Neutrophil (primary cell): ENCODE measurements around the gene GALNT18.
"Not testable (repeated sequence)": the region's sequence is repeated elsewhere in the genome, so short reads cannot be mapped to it uniquely, and the experiment has no call there.

ENCODE experiments used
- H3K27ac ChIP-seq: fragments of 200-600 bp; sonication (generic); 2 replicates; pipeline ENCODE4 v1.5.1; 2016; ENCODE audit warnings: mild to moderate bottlenecking, moderate library complexity
- H3K27me3 ChIP-seq: fragments of 200-600 bp; sonication (generic); 2 replicates; pipeline ENCODE4 v1.6.0; 2016; ENCODE audit warnings: mild to moderate bottlenecking
- H3K36me3 ChIP-seq: fragments of 200-600 bp; sonication (generic); 2 replicates; pipeline ENCODE4 v1.5.1; 2017
- H3K4me1 ChIP-seq, 2 experiments: fragments of 200-600 bp in 1 of 2; sonication (generic) in 1 of 2; 1 replicate in 1 of 2; 2 replicates in 1 of 2; pipeline versions ENCODE4 v1.5.1 to v1.6.1; 2013 to 2016; ENCODE audit warnings: low read depth in 1 of 2, low read length in 1 of 2, mild to moderate bottlenecking in 1 of 2, moderate library complexity in 1 of 2; ENCODE audit not compliant: control insufficient read depth in 1 of 2, insufficient read depth in 1 of 2
- H3K4me3 ChIP-seq, 2 experiments: fragments of 200-600 bp in 1 of 2; sonication (generic) in 1 of 2; 1 replicate in 1 of 2; 2 replicates in 1 of 2; pipeline ENCODE4 v1.5.1; 2013 to 2016; ENCODE audit warnings: low read depth in 1 of 2, low read length in 1 of 2, mild to moderate bottlenecking in 1 of 2, moderate library complexity in 1 of 2
- H3K9me3 ChIP-seq: fragments of 200-600 bp; sonication (generic); 2 replicates; pipeline ENCODE4 v1.5.1; 2016
- TF ChIP-seq, protein P1 (sequence below): fragments of 200-600 bp; sonication (generic); IDR thresholded peaks from 2 replicates; pipeline ENCODE4 v1.5.1; 2016; ENCODE audit warnings: antibody characterized with exemption

The GALNT18 gene

DNA sequence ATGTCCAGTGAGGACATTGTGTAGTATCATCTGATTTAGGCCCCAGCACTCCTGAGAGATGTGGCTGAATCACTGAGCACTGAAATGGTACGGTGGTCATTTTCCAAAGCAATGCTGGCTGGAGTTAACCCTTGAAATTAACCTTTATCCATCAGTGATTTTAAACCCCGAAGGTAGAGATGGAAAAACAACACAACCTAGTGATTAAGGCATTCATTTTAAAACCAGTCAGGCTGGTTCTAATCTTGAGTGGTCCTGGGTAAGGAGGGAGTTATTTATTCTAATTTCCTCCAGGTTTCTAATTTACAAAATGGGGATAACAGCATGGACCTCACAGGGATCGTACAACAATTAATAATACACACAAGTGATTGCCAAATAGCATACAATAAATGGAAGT, 262.2 kb downstream of the GALNT18 start:
- Histone ChIP-seq H3K36me3 (no peaks in the 10 kb centered on the region), H3K9me3 (no peaks in the 10 kb centered on the region), H3K27ac (no peak overlapping the region), H3K27me3 (peaks cover 30% of the 10 kb centered on the region), H3K4me1 (no peaks in the 10 kb centered on the region), H3K4me3 (no peak overlapping the region)
- TF ChIP-seq, protein P1, sequence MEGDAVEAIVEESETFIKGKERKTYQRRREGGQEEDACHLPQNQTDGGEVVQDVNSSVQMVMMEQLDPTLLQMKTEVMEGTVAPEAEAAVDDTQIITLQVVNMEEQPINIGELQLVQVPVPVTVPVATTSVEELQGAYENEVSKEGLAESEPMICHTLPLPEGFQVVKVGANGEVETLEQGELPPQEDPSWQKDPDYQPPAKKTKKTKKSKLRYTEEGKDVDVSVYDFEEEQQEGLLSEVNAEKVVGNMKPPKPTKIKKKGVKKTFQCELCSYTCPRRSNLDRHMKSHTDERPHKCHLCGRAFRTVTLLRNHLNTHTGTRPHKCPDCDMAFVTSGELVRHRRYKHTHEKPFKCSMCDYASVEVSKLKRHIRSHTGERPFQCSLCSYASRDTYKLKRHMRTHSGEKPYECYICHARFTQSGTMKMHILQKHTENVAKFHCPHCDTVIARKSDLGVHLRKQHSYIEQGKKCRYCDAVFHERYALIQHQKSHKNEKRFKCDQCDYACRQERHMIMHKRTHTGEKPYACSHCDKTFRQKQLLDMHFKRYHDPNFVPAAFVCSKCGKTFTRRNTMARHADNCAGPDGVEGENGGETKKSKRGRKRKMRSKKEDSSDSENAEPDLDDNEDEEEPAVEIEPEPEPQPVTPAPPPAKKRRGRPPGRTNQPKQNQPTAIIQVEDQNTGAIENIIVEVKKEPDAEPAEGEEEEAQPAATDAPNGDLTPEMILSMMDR = no peak

DNA sequence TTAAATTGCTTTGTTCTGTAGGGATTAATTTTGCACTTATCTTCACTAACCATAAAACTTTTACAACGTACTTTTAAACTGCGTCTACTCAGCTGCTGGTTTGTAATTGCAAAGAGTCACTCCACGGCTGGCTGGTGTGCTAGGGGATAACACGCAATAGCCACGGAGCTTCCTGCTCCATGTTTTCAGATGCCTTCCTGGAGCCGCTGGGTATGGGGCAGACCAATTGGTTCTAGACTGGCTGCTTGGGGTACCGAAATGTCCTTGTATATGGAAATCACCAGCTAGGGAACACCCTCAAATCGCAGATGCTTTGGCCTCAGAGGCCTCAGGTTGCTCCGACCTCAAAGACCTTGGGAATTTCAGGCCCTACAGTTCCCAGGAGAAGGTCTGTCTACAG, 265.0 kb downstream of the GALNT18 start:
- H3K36me3 ChIP-seq = no peaks in the 10 kb centered on the region
- H3K9me3 ChIP-seq = no peaks in the 10 kb centered on the region
- H3K27me3 ChIP-seq = peaks cover 17% of the 10 kb centered on the region
- TF ChIP-seq, protein P1 = no peak
- H3K4me1 ChIP-seq = no peaks in the 10 kb centered on the region
- H3K27ac ChIP-seq = no peak overlapping the region
- H3K4me3 ChIP-seq = no peak overlapping the region

DNA sequence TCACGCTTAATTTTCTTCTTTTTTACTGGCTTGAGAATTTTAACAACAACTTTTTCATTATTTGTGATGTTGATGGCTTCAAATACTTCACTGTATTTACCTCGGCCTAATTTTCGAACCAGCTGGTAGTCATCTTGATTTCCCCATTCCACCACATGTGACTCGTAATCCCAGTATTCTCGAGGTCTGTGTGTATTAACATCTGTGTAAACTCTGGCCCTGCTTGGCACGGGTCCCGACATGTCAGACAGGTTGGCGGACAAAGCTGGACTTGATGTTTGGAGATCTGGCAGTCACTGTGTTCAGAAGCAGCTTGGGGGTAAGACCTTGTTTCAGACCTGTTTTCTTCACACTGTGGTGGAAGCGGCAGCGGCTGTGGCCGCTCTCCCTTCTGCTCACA, 268.9 kb downstream of the GALNT18 start, which contains the start of gene CSNK2A3:
CSNK2A3 (minus strand) TSS at position 373 of the 400 bp plus-strand sequence; CDS start at position 242, 131 bp downstream.
- not testable (repeated sequence) for H3K27ac ChIP-seq, H3K4me3 ChIP-seq, H3K9me3 ChIP-seq, H3K36me3 ChIP-seq, H3K4me1 ChIP-seq
- peaks cover 12% of the 10 kb centered on the region for H3K27me3 ChIP-seq

DNA sequence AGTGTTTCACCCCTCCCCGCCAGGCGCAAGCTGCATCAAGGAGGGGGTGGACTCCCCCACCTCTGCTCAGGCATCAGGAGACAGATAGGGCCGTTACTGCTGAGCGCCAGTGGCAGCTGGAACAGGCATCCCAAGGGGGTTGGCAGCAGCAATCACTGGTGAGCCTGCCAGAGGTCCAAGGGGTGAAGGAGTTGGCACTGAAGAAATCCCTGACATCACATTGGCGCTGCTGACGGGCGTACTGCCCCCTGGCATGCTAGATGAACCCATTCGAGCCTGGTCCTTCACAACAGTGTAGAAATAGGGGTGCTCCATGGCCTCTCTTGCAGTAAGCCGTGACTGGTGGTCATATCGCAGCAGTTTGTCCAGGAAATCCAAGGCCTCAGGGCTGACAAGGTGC, 270.0 kb downstream of the GALNT18 start:
- not testable (repeated sequence) for H3K9me3 ChIP-seq, H3K36me3 ChIP-seq, H3K4me3 ChIP-seq

DNA sequence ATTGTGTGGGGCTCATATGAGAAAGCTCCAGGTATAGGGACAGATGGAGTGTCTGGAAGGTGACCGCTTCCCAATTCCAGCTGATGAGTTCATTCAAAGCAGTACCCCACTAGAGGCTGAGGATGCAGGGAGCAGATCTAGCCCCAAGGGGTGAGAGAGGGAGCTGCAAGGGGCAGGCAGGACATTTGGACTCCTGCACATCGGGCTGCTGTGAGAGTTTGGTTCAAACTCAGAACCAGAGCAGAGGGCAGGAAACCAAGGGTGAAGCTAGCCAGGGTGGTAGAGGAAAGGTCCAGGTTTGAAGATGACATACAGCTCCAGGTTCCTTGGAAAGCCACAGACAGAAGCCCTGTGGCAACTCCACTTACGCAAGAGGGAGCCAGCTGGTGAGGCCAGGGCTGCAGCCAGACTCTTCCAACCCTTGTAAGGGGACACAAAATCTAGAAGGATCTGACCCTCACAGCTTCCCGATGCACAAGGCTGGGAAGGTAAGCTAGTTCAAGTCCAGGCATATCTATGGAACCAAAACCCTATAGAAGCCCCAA, 270.7 kb downstream of the GALNT18 start:
- H3K4me1 ChIP-seq = no peaks in the 10 kb centered on the region
- no peak overlapping the region for H3K4me3 ChIP-seq
- H3K27me3 ChIP-seq = peaks cover 14% of the 10 kb centered on the region
- no peaks in the 10 kb centered on the region for H3K9me3 ChIP-seq
- TF ChIP-seq, protein P1 = no peak
- no peak overlapping the region for H3K27ac ChIP-seq
- no peaks in the 10 kb centered on the region for H3K36me3 ChIP-seq

More for the DNA sequence above, 270.0 kb downstream of the GALNT18 start:
- not testable (repeated sequence) for H3K4me1 ChIP-seq, H3K27ac ChIP-seq
- peaks cover 13% of the 10 kb centered on the region for H3K27me3 ChIP-seq

DNA sequence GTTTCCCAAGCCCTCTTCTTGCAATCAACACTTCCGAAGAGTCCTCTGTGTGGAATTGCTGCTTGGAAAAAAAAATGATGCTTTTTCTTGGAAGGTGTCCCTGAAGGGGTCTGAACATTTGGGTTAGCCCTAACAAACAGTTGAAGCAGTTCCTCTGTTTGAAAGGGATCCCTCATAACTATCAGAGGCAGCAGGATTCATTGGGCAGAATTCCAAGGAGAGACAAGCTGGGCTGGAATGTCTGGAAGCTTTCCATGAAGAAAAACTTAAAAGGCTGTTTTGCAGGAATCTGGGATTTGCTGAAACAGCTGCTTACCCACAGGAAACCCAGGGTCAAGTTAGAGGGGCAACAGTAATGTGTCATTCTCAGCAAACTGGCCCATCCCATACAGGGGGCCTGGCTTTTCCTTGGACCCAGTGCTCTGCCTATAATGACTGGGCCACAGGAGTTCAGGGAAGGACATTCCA, 271.9 kb downstream of the GALNT18 start:
- Histone ChIP-seq H3K4me3 (no peak overlapping the region), H3K9me3 (no peaks in the 10 kb centered on the region), H3K27ac (no peak overlapping the region), H3K36me3 (no peaks in the 10 kb centered on the region), H3K4me1 (no peaks in the 10 kb centered on the region), H3K27me3 (peaks cover 14% of the 10 kb centered on the region)
- TF ChIP-seq, protein P1 = no peak
